K562 treated with DMSO at 1 percent for 48 hours (cell line): ENCODE measurements around the gene PTPN23. TPM values are rescaled to one million over a fixed set of nuclear protein-coding genes. Genes with fewer than 3 reads are reported as not detected.

Experiments used
- total RNA-seq: library from RNA; unstranded; fragments of 300-600 nt; gene quantifications from 2 replicates; pipeline ENCODE4 v1.2.3, GENCODE V29; 2022; ENCODE audit warnings: low replicate concordance; ENCODE audit errors: extremely low read depth

The PTPN23 gene, protein sequence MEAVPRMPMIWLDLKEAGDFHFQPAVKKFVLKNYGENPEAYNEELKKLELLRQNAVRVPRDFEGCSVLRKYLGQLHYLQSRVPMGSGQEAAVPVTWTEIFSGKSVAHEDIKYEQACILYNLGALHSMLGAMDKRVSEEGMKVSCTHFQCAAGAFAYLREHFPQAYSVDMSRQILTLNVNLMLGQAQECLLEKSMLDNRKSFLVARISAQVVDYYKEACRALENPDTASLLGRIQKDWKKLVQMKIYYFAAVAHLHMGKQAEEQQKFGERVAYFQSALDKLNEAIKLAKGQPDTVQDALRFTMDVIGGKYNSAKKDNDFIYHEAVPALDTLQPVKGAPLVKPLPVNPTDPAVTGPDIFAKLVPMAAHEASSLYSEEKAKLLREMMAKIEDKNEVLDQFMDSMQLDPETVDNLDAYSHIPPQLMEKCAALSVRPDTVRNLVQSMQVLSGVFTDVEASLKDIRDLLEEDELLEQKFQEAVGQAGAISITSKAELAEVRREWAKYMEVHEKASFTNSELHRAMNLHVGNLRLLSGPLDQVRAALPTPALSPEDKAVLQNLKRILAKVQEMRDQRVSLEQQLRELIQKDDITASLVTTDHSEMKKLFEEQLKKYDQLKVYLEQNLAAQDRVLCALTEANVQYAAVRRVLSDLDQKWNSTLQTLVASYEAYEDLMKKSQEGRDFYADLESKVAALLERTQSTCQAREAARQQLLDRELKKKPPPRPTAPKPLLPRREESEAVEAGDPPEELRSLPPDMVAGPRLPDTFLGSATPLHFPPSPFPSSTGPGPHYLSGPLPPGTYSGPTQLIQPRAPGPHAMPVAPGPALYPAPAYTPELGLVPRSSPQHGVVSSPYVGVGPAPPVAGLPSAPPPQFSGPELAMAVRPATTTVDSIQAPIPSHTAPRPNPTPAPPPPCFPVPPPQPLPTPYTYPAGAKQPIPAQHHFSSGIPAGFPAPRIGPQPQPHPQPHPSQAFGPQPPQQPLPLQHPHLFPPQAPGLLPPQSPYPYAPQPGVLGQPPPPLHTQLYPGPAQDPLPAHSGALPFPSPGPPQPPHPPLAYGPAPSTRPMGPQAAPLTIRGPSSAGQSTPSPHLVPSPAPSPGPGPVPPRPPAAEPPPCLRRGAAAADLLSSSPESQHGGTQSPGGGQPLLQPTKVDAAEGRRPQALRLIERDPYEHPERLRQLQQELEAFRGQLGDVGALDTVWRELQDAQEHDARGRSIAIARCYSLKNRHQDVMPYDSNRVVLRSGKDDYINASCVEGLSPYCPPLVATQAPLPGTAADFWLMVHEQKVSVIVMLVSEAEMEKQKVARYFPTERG (N-terminal part only)
- not detected in 2 replicates for total RNA-seq

DNA sequence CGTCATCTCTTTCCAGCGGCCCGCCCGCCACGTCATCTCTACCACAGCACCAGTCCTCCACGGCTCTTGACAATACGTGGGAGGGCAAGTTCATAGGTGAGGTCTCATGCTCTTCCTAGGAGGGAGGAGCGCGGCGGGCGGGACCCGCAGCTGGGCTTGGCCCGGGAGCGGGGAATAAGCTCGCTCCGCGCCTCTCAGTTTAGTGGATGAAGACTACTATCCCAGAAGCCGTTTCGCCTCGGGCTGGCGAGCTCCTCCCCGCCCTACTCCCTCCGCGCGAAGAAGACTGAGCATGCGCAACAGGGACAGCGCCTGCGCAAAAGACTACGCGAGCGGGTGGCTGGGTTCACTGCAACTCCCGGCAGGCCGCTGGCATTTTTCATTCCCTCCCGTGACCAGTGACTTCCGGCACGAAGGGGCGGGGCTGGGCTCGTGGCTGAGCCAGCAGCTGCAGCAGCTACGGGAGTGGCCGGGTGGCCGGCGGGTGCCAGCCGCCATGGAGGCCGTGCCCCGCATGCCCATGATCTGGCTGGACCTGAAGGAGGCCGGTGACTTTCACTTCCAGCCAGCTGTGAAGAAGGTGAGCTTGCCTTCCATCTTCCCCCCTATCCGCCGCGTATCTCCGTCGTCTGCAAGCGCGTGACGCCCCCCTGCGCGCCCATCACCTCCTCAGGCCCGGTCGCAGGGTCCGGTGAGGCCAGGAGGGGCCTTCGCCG, at the start of gene PTPN23:
Gene PTPN23 (plus strand): TSS at position 421 of the 716 bp plus-strand sequence. CDS start 76 bp downstream, at position 497.

Other genes starting within 250 kb of the PTPN23 start
- gene SETD2, start 216.9 kb upstream of the PTPN23 start, total RNA-seq, result 216 TPM in 1 of 2 replicates, not detected in the other
- gene KIF9, start 98.2 kb upstream of the PTPN23 start, total RNA-seq, result not detected in 2 replicates
- gene KLHL18, start 98.1 kb upstream of the PTPN23 start, total RNA-seq, result not detected in 2 replicates
- gene SCAP, start 94.9 kb downstream of the PTPN23 start, total RNA-seq, result not detected in 2 replicates
- not detected in 2 replicates for gene ELP6, start 132.7 kb downstream of the PTPN23 start, total RNA-seq
- gene CSPG5, start 197.8 kb downstream of the PTPN23 start, total RNA-seq, result not detected in 2 replicates